Renal cortical epithelial cell (primary cell): Measurements from ENCODE around the gene LY6G5C. TPM values are rescaled to one million over a fixed set of nuclear protein-coding genes. Genes with fewer than 3 reads are reported as not detected.
A peak's percentile ranks its signal among the peaks of the same experiment; 100 is the strongest.
"Not testable (repeated sequence)": the region's sequence is repeated elsewhere in the genome, so short reads cannot be mapped to it uniquely, and the experiment has no call there.

Experiments
- DNase-seq: peaks from one replicate; pipeline ENCODE4 v3.0.0-alpha.2; 2011; ENCODE audit warnings: low read depth
- total RNA-seq: library from RNA; depleted of rRNA; stranded (reverse); fragments of >200 nt; gene quantifications from 2 replicates; pipeline ENCODE4 v1.2.3, GENCODE V29; 2014

Gene LY6G5C
- total RNA-seq, 1 donor from 2014 or later, result 0.40 TPM

GRCh38 chr6:31715022-31715958, 34.4 kb upstream of the LY6G5C start, which contains the start of gene LY6G6D:
TSS of gene LY6G6D (plus strand) at chr6:31715348. CDS start at chr6:31715356, 8 bp downstream.
- no peak for DNase-seq

GRCh38 chr6:31713991-31714684, 33.3 kb upstream of the LY6G5C start:
- no peak for DNase-seq

GRCh38 chr6:31713465-31713864, 32.6 kb upstream of the LY6G5C start:
- DNase-seq, result no peak

- DNase-seq, result no peak
Observed at GRCh38 chr6:31712296-31712695, 31.4 kb upstream of the LY6G5C start.

- DNase-seq, result no peak
Observed at GRCh38 chr6:31711233-31711632, 30.4 kb upstream of the LY6G5C start.

- no peak for DNase-seq
Observed at GRCh38 chr6:31710523-31711219, 29.8 kb upstream of the LY6G5C start.

- not testable (repeated sequence) for DNase-seq
Observed at GRCh38 chr6:31709157-31709556, 28.3 kb upstream of the LY6G5C start.

- no peak for DNase-seq
Observed at GRCh38 chr6:31708224-31708623, 27.4 kb upstream of the LY6G5C start.

GRCh38 chr6:31707701-31708100, 26.8 kb upstream of the LY6G5C start:
- no peak for DNase-seq

- no peak for DNase-seq
Observed at GRCh38 chr6:31706599-31706998, 25.7 kb upstream of the LY6G5C start, which contains the start of gene LY6G6F. TSS of gene LY6G6F (plus strand) at chr6:31706866. CDS start at chr6:31706907, 41 bp downstream.

GRCh38 chr6:31705931-31706330, 25.1 kb upstream of the LY6G5C start:
- no peak for DNase-seq

- peak; percentile 96 for DNase-seq
Observed at GRCh38 chr6:31702819-31703716, 22.2 kb upstream of the LY6G5C start, which contains the start of gene ABHD16A. TSS of gene ABHD16A (minus strand) at chr6:31703324. CDS start at chr6:31703281, 43 bp downstream.

GRCh38 chr6:31702405-31702818, 21.5 kb upstream of the LY6G5C start:
- DNase-seq, result no peak

- DNase-seq, result no peak
Observed at GRCh38 chr6:31701666-31702404, 21.0 kb upstream of the LY6G5C start.

GRCh38 chr6:31700740-31701401, 20.0 kb upstream of the LY6G5C start:
- no peak for DNase-seq

- no peak for DNase-seq
Observed at GRCh38 chr6:31697555-31697954, 16.7 kb upstream of the LY6G5C start.

- no peak for DNase-seq
Observed at GRCh38 chr6:31693535-31693934, 12.7 kb upstream of the LY6G5C start.

GRCh38 chr6:31692886-31693285, 12.0 kb upstream of the LY6G5C start:
- DNase-seq, result no peak

- no peak for DNase-seq
Observed at GRCh38 chr6:31692353-31692752, 11.5 kb upstream of the LY6G5C start.
